CD4-positive, alpha-beta T cell treated with Interleukin-17A for 4 hours (primary cell): ENCODE results near the gene CDRT4.

ENCODE experiments used
- DNase-seq: peaks from one replicate; pipeline ENCODE4 v3.0.0-alpha.2; 2020; ENCODE audit warnings: mixed read lengths

Gene CDRT4

DNA sequence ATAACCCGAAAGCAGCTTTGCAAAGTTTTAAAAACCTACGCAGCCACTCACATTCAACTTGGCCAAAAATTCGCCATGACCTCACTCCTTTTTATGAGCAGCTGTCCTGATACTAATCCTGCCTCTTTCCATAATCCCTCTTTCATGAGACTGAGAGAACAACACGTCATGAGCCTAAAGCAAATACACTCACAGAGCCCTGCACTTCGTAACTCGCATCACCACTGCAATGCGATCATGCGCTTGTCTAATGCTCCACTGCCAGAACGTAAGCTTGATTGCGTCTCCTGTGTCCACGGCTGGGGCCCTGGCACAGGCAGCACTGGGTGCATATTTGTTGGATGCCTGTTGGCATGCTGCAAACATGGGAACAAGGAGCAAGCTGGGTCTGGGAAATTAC lies 36.2 kb downstream of the CDRT4 start:
- DNase-seq = no peak

DNA sequence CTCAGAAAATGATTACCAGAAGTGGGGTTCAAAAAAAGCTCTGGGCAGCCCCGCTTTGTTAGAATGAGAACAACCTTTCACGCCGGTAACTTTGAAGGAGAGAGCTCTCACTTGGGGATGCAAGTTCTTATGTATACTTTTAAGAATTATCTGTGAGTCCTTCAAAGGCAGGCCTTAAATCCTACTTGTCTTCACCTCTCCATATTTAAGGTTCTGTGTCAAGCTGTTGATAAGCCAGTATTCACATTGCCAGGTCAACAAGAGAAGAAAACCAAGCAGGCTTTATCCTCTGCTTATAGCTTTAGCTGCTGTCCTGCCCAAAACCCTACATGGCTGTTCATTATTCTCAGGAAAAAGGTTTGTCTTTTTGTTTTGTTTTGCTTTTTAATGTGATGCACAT lies 42.9 kb downstream of the CDRT4 start:
- no peak for DNase-seq

- DNase-seq = no peak
Measured at GRCh38 chr17:15422392-15422965, 44.9 kb downstream of the CDRT4 start.

DNA sequence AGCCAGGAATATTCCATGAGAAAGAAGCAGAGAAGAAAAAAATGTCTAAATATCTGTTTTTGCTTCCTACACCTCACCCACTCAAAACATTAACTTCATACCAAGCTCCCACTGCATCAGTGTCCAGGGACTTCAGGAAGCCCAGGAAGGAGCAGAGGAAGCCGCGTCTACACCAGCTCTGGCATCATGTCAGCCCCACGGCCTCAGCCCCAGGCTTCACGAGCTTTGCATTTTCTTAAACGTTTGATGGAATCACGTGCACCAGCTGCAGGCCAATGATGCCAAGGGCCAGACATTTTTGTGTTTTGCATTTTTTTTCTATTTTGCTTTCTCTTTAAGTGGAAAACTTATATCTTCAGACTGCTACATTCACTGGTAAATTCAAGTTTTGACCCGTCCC lies 48.6 kb downstream of the CDRT4 start:
- DNase-seq = no peak

DNA sequence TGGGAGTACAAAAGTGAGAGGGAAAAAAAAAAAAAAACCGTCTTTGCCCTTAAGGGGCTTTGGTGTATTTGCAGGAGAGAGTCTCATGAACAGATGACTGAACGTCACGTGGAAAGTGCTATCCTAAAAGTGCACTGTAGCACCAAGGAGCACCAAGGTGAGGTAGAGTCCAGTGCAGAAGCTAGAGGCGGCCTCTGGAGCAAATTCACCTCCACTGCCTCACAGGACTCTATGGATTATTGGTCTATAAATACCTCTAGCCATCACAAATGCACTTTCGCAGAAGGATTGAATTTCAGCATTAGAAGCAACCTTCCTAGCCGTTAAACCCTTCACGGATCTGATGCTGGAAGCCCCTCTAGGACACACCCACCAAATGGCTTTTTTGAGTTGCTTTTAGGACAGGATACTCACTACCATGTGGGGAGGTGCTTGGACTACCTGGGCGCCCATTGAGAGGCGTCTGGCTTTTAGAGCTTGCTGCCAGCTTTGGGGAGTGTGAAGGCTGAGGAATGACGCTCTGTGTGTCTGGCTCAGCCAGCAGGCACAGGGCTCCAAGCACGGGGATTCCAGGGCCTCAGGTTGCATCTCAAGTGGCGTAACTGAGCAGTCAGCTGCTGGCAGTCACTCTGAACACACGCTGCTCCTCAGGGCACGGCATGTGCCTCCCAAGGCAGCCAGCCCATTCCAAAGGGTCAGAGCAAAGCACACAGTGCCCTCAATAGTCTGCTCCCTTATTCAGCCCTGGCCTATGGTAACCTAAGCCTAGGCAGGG lies 52.7 kb downstream of the CDRT4 start:
- DNase-seq = no peak

GRCh38 chr17:15413101-15413771 lies 54.2 kb downstream of the CDRT4 start:
- DNase-seq = no peak

DNA sequence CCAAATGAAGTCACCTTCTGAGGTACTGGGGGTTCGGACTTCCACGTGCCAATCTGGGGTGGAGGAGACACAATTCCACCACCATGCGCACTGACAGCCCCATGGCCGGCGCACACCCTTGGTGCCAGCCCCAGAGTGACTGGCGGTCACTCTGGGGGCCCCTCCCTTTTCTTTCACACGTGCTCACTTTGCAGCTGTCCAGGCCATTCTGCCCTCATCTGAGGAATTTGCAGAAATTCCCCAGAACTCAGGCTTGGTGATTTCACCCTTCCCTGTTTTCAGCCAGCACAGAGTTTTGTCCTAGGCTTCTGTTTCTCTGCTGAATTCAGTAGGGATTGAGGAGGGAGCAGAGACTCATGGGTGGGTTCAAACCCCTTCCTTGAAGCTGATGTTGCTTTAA lies 54.8 kb downstream of the CDRT4 start:
- no peak for DNase-seq

GRCh38 chr17:15411384-15412198 lies 55.8 kb downstream of the CDRT4 start:
- no peak for DNase-seq

DNA sequence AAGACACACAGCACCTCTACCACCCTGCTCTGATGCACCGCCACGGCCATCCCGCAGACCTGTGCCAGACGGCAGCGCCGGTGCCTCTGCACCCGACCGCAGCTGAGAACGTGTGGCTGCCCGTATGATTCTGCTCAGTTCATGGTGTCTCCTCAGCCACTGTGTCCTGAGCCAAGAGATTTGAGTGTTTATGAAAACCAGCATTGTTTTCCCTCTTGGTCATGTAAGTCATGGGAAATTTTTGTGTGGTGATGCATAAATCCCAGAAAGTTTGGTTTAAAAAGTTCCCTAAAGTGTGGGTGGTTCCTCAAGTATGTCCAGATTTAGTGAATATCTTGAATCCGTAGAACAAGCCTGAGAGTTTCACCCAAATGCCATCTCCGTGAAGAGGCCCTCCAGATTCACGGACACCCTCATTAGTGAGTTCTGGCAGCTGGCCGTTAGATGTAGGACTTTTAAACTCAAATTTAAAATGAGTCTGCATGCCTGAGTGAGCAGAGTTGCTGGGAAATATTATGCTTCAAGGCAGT lies 57.6 kb downstream of the CDRT4 start:
- DNase-seq = no peak

- DNase-seq = no peak
Measured at GRCh38 chr17:15408803-15409202, 58.6 kb downstream of the CDRT4 start.

DNA sequence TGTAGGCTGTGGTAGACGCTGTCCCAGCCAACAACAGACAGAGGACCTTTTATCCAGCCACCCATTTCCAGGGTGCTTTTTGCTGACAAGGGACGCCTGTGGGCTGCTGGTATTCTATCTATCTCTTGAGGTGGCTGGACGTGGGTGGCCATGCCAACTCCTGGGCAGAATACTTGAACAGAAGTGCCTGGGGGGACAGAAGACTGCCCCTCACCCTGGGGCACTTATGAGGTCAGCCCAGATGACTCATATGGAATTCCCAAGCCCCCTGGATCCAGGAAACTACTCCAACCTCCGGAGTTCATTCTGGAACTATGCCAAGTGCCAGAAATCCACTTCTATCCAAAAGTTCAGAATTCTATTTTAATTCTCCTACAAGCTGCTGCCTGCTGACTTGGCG lies 61.3 kb downstream of the CDRT4 start:
- no peak for DNase-seq

DNA sequence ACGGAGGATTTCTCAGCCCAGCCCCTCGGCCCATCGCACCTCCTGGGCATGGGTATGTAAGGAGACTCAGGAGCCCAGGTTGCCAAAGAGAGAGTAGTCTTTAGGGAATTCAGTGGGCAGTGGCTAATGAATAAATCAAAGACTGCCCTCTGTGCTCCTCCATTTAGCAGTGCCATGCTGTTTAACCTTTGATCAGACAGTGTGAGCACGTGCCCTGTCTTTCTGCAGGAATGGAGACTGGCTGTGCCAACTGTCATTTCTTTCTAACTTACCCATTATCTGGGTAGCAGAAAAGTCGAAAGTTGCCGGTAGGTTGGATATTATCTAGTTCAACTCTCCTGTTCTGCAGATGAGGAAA lies 62.4 kb downstream of the CDRT4 start:
- no peak for DNase-seq

DNA sequence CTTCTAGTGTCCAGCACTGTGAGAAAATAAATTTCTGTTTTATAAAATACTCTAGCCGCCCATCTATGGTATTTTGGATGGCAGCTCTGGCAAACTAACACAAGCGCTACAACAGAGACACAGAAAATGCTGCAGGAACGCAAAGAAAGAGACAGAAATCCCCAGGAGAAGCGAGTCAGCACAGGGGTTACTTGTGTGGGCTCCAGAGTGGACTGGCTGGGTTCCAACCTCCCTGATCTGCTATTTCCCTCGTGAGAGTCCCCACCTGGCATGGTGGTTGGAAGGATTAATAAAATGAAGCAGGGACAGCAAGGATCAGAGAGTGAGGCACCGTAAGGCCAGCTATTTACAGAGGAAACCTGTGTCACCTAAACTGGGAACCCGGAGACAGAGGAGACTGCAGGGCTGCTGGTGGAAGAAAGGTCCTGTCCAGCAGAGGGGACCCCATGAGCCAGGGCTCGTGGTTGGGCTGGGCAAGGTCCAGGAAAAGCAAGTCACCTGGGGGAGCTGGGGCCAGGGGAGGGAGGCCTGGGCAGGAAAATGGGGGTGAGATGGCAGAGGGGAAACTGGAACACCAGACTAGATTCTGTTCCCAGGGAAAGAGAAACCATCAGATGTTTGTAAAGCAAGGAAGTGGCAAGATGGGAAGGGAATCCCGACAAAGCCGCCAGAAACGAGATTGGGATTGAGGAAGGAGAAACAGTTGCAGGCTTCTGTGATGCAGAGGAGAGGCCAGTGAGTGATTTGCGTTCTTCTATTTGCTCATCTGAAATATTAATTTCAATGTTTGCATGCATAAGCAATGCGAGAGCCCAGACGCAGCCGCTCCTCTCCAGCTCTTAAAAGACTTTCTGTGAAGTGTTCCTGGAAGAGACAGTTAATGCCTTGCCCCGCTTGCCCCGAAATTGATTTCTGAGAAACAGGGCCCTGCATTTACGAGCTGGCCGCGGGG lies 63.0 kb downstream of the CDRT4 start:
- no peak for DNase-seq

DNA sequence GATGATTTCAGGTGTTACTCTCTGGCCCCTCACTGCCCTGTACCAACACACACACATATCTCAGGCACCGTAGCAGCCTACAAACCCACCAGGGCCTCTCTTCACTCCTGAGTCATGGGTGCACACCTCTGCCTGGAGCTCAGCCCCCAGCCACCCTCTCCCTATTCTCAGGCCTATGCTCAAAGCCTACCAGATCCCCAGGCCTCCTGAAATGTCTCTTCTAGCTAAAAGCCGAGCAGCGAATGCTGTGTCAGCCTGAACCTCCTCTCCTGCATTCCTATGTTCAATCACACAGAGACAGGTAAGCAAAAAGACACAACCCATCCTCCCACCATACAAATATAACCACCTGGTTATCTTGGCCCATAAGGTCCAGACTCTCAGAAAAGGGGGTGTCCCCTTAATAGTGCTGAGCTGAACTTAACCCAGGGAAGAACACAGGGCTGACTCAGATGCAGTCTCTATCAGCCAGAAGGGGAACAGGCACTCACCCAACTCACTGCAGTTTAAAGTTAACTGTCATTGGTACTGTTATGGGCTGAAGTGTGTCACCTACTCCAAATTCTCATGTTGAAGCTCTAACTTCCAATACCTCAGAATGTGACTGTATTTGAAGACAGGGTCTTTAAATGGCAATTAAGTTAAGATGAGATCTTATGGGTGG lies 64.0 kb downstream of the CDRT4 start:
- DNase-seq = no peak

DNA sequence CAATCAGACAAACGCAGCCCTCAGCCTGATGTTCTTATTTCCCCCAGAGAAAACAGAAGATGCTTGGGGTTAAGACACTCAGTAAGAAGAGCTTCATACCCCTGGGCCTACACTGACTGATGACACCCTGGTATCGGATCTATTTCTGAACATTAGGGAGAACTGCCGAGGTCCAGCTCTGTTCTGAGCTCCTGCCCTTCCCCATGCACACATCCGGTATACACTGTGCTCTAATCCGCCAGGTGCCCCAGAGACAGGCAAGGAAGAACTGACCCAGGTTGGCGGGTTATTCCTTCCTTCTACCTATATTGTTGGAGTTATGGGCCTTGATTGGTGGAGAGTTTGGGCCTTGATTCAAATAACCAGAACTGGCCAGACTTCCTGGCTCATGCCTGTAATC lies 68.0 kb downstream of the CDRT4 start:
- DNase-seq = no peak

GRCh38 chr17:15398736-15399331 lies 68.6 kb downstream of the CDRT4 start:
- DNase-seq = no peak

DNA sequence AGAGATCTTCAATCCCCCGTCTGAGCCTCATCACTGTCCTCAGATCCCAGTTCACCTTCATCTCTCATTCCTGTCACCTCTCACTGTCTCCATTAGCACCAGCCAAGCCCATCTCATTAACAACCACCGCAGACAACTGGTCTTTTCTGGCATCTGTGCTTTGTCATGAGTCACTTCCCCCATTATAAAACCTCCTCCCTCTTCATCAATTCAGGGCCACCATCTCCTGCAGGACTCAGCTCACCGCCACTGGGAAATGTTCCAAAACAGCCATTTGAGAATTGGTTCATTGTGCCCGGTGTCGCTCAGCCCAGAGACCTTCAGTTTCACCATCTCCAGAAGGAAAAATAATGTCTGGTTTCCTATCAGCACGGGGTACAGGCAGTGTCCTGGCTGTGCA lies 69.1 kb downstream of the CDRT4 start:
- DNase-seq = no peak

DNA sequence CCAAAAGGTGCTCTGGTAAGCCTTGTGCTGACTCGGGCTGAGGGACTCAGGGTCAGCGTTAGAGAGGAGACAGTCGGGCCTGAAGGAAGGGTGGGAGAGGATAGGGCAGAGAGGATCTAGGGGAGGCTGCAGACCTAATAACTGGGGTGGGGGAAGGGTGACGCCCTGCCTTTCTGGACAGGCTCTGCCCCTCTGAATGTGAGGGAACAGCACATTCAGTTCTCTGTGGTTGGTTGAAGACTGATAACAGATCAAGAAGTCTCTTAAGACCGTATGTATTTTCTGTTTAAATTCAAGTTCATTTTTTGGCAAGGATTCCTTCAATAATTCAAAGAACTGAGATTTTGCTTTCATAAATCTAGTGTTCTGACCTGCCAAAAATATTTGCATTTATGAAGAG lies 69.8 kb downstream of the CDRT4 start:
- no peak for DNase-seq

DNA sequence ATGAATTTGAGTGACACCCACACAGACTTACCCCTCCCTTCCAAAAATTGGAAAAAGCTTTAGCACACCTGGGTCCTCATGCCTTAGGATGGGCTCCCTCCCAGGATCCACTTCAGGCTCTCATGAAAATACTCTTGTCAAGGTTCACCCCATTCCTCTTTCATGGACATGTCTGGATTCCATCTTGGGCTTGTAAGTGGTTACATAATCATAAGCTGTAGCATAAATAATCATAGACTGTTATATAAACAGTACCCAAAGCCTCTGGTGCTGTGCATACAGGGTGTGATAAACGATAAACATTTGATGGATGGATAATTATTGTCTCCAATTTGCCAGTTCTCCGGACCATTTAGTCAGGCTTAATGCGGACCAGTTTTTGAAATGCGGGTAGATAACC lies 72.3 kb downstream of the CDRT4 start:
- no peak for DNase-seq

GRCh38 chr17:15393414-15393813 lies 74.0 kb downstream of the CDRT4 start:
- no peak for DNase-seq

DNA sequence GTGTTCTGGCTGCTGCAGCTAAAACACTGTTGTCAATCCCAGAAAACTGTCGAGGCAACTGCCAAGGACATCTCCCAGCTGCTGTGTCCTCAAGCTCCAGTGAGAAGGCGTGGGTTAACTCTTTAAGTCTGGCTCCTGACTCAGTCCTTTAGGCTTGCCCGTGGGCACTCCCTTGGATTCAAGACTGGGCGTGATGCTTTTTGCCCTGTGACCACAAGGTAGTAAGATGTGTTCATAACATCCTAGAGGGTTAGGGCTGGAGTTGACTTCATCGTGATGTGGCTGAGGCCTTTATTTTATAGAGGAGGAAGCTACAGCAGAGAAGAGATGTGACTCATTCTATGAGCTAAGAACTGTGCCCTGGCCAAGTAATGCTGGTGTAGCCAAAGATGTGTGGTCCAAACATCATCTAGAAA lies 75.1 kb downstream of the CDRT4 start:
- no peak for DNase-seq
